Stomach (tissue), 4 donors: ENCODE measurements around the gene POGLUT2.

Experiments used
- POLR2A ChIP-seq, 4 donors: fragments of 450-650 bp; IDR thresholded peaks; one replicate each; pipeline ENCODE4 v1.6.1; 2016; ENCODE audit warnings: antibody characterized with exemption in 4 of 4, control low read depth in 2 of 4, mild to moderate bottlenecking in 1 of 4, moderate library complexity in 1 of 4
- TF ChIP-seq, protein P1 (sequence below), 7 experiments: fragments of 450-650 bp in 4 of 7; fragments of 200-600 bp in 3 of 7; sonication (generic) in 3 of 7; IDR thresholded peaks; one replicate each; pipeline ENCODE4 v1.5.1; 2016 to 2019; ENCODE audit warnings: antibody characterized with exemption in 7 of 7, control low read depth in 2 of 7, mild to moderate bottlenecking in 1 of 7

GRCh38 chr13:102774591-102775520, 23.9 kb downstream of the POGLUT2 start:
- no peak for TF ChIP-seq POLR2A (IDR thresholded peaks at IDR 0.05)
- TF ChIP-seq, protein P1, sequence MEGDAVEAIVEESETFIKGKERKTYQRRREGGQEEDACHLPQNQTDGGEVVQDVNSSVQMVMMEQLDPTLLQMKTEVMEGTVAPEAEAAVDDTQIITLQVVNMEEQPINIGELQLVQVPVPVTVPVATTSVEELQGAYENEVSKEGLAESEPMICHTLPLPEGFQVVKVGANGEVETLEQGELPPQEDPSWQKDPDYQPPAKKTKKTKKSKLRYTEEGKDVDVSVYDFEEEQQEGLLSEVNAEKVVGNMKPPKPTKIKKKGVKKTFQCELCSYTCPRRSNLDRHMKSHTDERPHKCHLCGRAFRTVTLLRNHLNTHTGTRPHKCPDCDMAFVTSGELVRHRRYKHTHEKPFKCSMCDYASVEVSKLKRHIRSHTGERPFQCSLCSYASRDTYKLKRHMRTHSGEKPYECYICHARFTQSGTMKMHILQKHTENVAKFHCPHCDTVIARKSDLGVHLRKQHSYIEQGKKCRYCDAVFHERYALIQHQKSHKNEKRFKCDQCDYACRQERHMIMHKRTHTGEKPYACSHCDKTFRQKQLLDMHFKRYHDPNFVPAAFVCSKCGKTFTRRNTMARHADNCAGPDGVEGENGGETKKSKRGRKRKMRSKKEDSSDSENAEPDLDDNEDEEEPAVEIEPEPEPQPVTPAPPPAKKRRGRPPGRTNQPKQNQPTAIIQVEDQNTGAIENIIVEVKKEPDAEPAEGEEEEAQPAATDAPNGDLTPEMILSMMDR (IDR thresholded peaks at IDR 0.05), result no peak
